Measurements from ENCODE around the gene RPS16. TPM values are rescaled to one million over a fixed set of nuclear protein-coding genes. Genes with fewer than 3 reads are reported as not detected.
A peak's percentile ranks its signal among the peaks of the same experiment; 100 is the strongest.

The RPS16 gene
- total and polyA plus RNA-seq, 5 donors from 2014 or later = 1,440 to 2,708 (median 2,162) TPM

GRCh38 chr19:39401549-39402345, 34.0 kb downstream of the RPS16 start:
- Mint-ChIP-seq H3K27me3 (peaks cover 9% of the 10 kb centered on the region), H3K4me3 (peak overlapping the region; percentile 95 to 99 (median 96)), H3K36me3 (peaks cover 10% of the 10 kb centered on the region), H3K27ac (peak overlapping the region; percentile 93 to 100 (median 99)), H3K9me3 (no peaks in the 10 kb centered on the region), H3K4me1 (peaks cover 8 to 81% (median 47%) of the 10 kb centered on the region in 4 donors)
- Histone ChIP-seq H3K36me3 (ENCODE audit: control insufficient read depth, insufficient read depth, low read length) (peaks cover 3% of the 10 kb centered on the region), H3K4me1 (ENCODE audit: control insufficient read depth, insufficient read depth, low read length, poor library complexity, severe bottlenecking) (peaks cover 83% of the 10 kb centered on the region), H3K27me3 (ENCODE audit: control insufficient read depth, insufficient read depth, low read length) (no peaks in the 10 kb centered on the region), H3K27ac (ENCODE audit: insufficient read depth, low read length, poor library complexity, severe bottlenecking) (peak overlapping the region; percentile 100), H3K9me3 (ENCODE audit: control insufficient read depth in 2 of 2, low read length in 2 of 2) (no peaks in the 10 kb centered on the region), H3K4me3 (ENCODE audit: low read depth, low read length) (peak overlapping the region; percentile 51)
- DNase-seq (peak; percentile 84 to 87 (median 85)), ATAC-seq (ENCODE audit: low read depth in 2 of 2) (peak; percentile 57 to 64)

- H3K4me3 ChIP-seq (ENCODE audit: low read depth, low read length) = peak overlapping the region; percentile 49
- DNase-seq (no peak), ATAC-seq (ENCODE audit: low read depth in 2 of 2) (peak; percentile 0 to 1)
- H3K36me3 ChIP-seq (ENCODE audit: control insufficient read depth, insufficient read depth, low read length) = peaks cover 3% of the 10 kb centered on the region
- H3K4me1 ChIP-seq (ENCODE audit: control insufficient read depth, insufficient read depth, low read length, poor library complexity, severe bottlenecking) = peaks cover 82% of the 10 kb centered on the region
- H3K4me1 Mint-ChIP-seq = peaks cover 8 to 79% (median 44%) of the 10 kb centered on the region in 4 donors
- peaks cover 10% of the 10 kb centered on the region for H3K36me3 Mint-ChIP-seq
- H3K27ac ChIP-seq (ENCODE audit: insufficient read depth, low read length, poor library complexity, severe bottlenecking) = peak overlapping the region; percentile 100
- H3K9me3 Mint-ChIP-seq = no peaks in the 10 kb centered on the region
- peak overlapping the region; percentile 93 to 100 (median 99) for H3K27ac Mint-ChIP-seq
- H3K27me3 Mint-ChIP-seq = peaks cover 8% of the 10 kb centered on the region
- H3K27me3 ChIP-seq (ENCODE audit: control insufficient read depth, insufficient read depth, low read length) = no peaks in the 10 kb centered on the region
- peak overlapping the region; percentile 95 to 99 (median 96) for H3K4me3 Mint-ChIP-seq
- no peaks in the 10 kb centered on the region for H3K9me3 ChIP-seq (ENCODE audit: control insufficient read depth in 2 of 2, low read length in 2 of 2)
These were observed 34.6 kb downstream of the RPS16 start for GRCh38 chr19:39401070-39401548.

GRCh38 chr19:39400061-39400460, 35.7 kb downstream of the RPS16 start:
- ATAC-seq (ENCODE audit: low read depth in 2 of 2) (no peak), DNase-seq (no peak)
- Mint-ChIP-seq H3K4me3 (peak overlapping the region in 1 of 4 donors; percentile 83), H3K9me3 (no peaks in the 10 kb centered on the region), H3K4me1 (peaks cover 8 to 76% (median 41%) of the 10 kb centered on the region in 4 donors), H3K36me3 (peaks cover 12% of the 10 kb centered on the region), H3K27ac (peak overlapping the region; percentile 45 to 99 (median 93)), H3K27me3 (peaks cover 8% of the 10 kb centered on the region)
- Histone ChIP-seq H3K36me3 (ENCODE audit: control insufficient read depth, insufficient read depth, low read length) (peaks cover 7% of the 10 kb centered on the region), H3K27ac (ENCODE audit: insufficient read depth, low read length, poor library complexity, severe bottlenecking) (peak overlapping the region; percentile 100), H3K4me1 (ENCODE audit: control insufficient read depth, insufficient read depth, low read length, poor library complexity, severe bottlenecking) (peaks cover 71% of the 10 kb centered on the region), H3K4me3 (ENCODE audit: low read depth, low read length) (no peak overlapping the region), H3K9me3 (ENCODE audit: control insufficient read depth in 2 of 2, low read length in 2 of 2) (no peaks in the 10 kb centered on the region), H3K27me3 (ENCODE audit: control insufficient read depth, insufficient read depth, low read length) (no peaks in the 10 kb centered on the region)

GRCh38 chr19:39399668-39400050, 36.1 kb downstream of the RPS16 start:
- peak overlapping the region; percentile 45 to 99 (median 93) for H3K27ac Mint-ChIP-seq
- Histone ChIP-seq H3K36me3 (ENCODE audit: control insufficient read depth, insufficient read depth, low read length) (peaks cover 11% of the 10 kb centered on the region), H3K9me3 (ENCODE audit: control insufficient read depth in 2 of 2, low read length in 2 of 2) (no peaks in the 10 kb centered on the region), H3K27ac (ENCODE audit: insufficient read depth, low read length, poor library complexity, severe bottlenecking) (peak overlapping the region; percentile 18), H3K27me3 (ENCODE audit: control insufficient read depth, insufficient read depth, low read length) (no peaks in the 10 kb centered on the region), H3K4me1 (ENCODE audit: control insufficient read depth, insufficient read depth, low read length, poor library complexity, severe bottlenecking) (peaks cover 67% of the 10 kb centered on the region), H3K4me3 (ENCODE audit: low read depth, low read length) (no peak overlapping the region)
- ATAC-seq (ENCODE audit: low read depth in 2 of 2) (no peak), DNase-seq (no peak)
- H3K4me3 Mint-ChIP-seq = peak overlapping the region in 2 of 4 donors; percentile 26 to 83
- H3K27me3 Mint-ChIP-seq = peaks cover 8% of the 10 kb centered on the region
- no peaks in the 10 kb centered on the region for H3K9me3 Mint-ChIP-seq
- peaks cover 14% of the 10 kb centered on the region for H3K36me3 Mint-ChIP-seq
- peaks cover 8 to 73% (median 39%) of the 10 kb centered on the region in 4 donors for H3K4me1 Mint-ChIP-seq

GRCh38 chr19:39398297-39398864, 37.4 kb downstream of the RPS16 start:
- Mint-ChIP-seq H3K9me3 (no peaks in the 10 kb centered on the region), H3K27ac (peak overlapping the region; percentile 95 to 98 (median 98)), H3K36me3 (peaks cover 21% of the 10 kb centered on the region), H3K4me3 (peak overlapping the region in 3 of 4 donors; percentile 76 to 94 (median 79)), H3K27me3 (peaks cover 8% of the 10 kb centered on the region), H3K4me1 (peaks cover 8 to 70% (median 39%) of the 10 kb centered on the region in 4 donors)
- H3K27ac ChIP-seq (ENCODE audit: insufficient read depth, low read length, poor library complexity, severe bottlenecking) = peak overlapping the region; percentile 83
- no peak overlapping the region for H3K4me3 ChIP-seq (ENCODE audit: low read depth, low read length)
- DNase-seq = peak in 1 of 3 donors; percentile 75
- no peak for ATAC-seq (ENCODE audit: low read depth in 2 of 2)
- H3K36me3 ChIP-seq (ENCODE audit: control insufficient read depth, insufficient read depth, low read length) = peaks cover 21% of the 10 kb centered on the region
- no peaks in the 10 kb centered on the region for H3K9me3 ChIP-seq (ENCODE audit: control insufficient read depth in 2 of 2, low read length in 2 of 2)
- no peaks in the 10 kb centered on the region for H3K27me3 ChIP-seq (ENCODE audit: control insufficient read depth, insufficient read depth, low read length)
- H3K4me1 ChIP-seq (ENCODE audit: control insufficient read depth, insufficient read depth, low read length, poor library complexity, severe bottlenecking) = peaks cover 56% of the 10 kb centered on the region

- peaks cover 23% of the 10 kb centered on the region for H3K36me3 Mint-ChIP-seq
- H3K9me3 Mint-ChIP-seq = no peaks in the 10 kb centered on the region
- peak overlapping the region; percentile 95 to 98 (median 98) for H3K27ac Mint-ChIP-seq
- H3K4me1 ChIP-seq (ENCODE audit: control insufficient read depth, insufficient read depth, low read length, poor library complexity, severe bottlenecking) = peaks cover 48% of the 10 kb centered on the region
- H3K27me3 Mint-ChIP-seq = peaks cover 8% of the 10 kb centered on the region
- H3K4me3 ChIP-seq (ENCODE audit: low read depth, low read length) = peak overlapping the region; percentile 61
- DNase-seq (peak; percentile 84 to 94 (median 92)), ATAC-seq (ENCODE audit: low read depth in 2 of 2) (peak; percentile 56 to 57)
- H3K4me3 Mint-ChIP-seq = peak overlapping the region; percentile 75 to 94 (median 78)
- H3K4me1 Mint-ChIP-seq = peaks cover 8 to 69% (median 40%) of the 10 kb centered on the region in 4 donors
- peaks cover 22% of the 10 kb centered on the region for H3K36me3 ChIP-seq (ENCODE audit: control insufficient read depth, insufficient read depth, low read length)
- no peaks in the 10 kb centered on the region for H3K27me3 ChIP-seq (ENCODE audit: control insufficient read depth, insufficient read depth, low read length)
- H3K27ac ChIP-seq (ENCODE audit: insufficient read depth, low read length, poor library complexity, severe bottlenecking) = peak overlapping the region; percentile 83
- H3K9me3 ChIP-seq (ENCODE audit: control insufficient read depth in 2 of 2, low read length in 2 of 2) = no peaks in the 10 kb centered on the region
These were observed 38.1 kb downstream of the RPS16 start for GRCh38 chr19:39397360-39398296.

Measured in CD4-positive, CD25-positive, alpha-beta regulatory T cell (primary cell).